Activated CD8-positive, alpha-beta memory T cell treated with anti-CD3 and anti-CD28 coated beads for 4 hours (primary cell): ENCODE results near the gene CSRNP3.

ENCODE experiments used
- DNase-seq, 2 donors: peaks; one replicate each; pipeline ENCODE4 v3.0.0-alpha.2; 2020; ENCODE audit warnings: low read depth in 2 of 2

The CSRNP3 gene

DNA sequence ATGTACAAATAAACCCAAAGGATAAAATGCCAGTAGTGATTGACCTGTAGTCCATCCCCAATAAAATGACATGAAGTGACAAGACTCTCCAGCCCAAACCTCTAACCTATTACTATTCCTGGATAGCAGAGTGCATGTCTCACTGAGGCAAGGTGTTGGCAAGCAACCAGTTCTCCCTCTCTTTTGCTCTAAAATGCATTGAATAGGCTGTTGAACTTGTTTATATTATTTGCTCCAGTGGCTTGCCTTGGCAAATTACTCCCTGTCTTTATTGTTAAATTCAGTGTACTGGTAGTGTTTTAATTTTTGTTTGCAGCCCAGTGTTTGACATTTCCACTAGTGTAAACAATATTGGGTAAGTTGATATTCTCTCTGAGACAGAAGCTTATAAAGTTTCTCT, 70.5 kb downstream of the CSRNP3 start:
- DNase-seq, result no peak

DNA sequence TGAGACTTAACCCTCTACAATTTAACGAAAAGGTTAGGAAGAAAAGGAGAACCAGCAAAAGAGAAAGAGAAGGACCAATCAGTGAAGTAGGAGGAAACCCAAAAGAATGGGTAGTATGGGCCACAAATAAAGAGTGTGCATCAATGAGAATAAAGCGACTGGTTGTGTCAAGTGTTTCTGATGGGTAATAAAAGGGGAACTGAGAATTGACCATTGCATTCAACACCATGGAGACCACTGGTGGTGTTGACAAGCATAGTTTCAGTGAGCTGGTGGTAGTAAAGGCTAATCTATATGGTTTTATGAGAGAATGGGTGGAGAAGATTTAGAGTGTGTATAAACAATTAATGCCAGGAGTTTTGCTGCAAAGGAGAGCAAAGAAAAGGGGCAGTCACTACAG, 75.4 kb downstream of the CSRNP3 start:
- DNase-seq, result no peak

- DNase-seq, result no peak
Measured at GRCh38 chr2:165547900-165548299, 78.4 kb downstream of the CSRNP3 start.

- DNase-seq, result no peak
Measured at GRCh38 chr2:165549619-165550018, 80.1 kb downstream of the CSRNP3 start.

- no peak for DNase-seq
Measured at GRCh38 chr2:165558832-165559231, 89.3 kb downstream of the CSRNP3 start.

DNA sequence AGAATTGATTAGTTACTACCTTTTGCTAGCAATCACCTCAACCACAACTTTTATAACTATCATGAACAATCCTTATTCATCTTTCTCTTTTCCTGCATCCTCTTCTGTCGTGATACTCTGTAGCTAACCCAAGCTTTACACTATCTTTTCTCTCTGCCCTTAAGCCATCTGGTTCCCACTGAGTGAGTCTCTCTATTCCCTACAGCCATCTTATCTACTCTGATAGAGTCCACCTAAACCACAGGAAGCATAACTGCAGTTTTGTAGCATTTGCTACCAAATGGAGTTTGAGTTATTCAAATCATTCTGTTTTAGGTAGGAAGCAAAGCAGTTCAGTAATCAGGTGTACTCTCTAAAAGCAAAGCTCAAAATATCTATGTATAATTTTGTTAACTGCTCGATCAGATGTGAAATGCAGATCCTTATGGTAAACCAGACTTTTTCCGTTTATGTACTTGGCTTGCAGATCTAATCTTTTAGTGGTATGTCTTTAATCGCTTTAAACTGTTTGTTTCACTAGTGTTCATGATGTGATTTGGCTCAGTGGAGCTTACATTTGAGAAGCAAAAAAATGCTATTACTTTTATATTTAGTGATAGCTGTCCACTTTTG, 91.0 kb downstream of the CSRNP3 start:
- DNase-seq, result no peak

GRCh38 chr2:165561516-165561915, 92.0 kb downstream of the CSRNP3 start:
- DNase-seq, result no peak

GRCh38 chr2:165562233-165562632, 92.7 kb downstream of the CSRNP3 start:
- no peak for DNase-seq

GRCh38 chr2:165563468-165564225, 94.1 kb downstream of the CSRNP3 start:
- DNase-seq, result no peak

GRCh38 chr2:165566008-165566407, 96.5 kb downstream of the CSRNP3 start:
- DNase-seq, result no peak

GRCh38 chr2:165567273-165567672, 97.8 kb downstream of the CSRNP3 start:
- no peak for DNase-seq

GRCh38 chr2:165568361-165568760, 98.9 kb downstream of the CSRNP3 start:
- no peak for DNase-seq

DNA sequence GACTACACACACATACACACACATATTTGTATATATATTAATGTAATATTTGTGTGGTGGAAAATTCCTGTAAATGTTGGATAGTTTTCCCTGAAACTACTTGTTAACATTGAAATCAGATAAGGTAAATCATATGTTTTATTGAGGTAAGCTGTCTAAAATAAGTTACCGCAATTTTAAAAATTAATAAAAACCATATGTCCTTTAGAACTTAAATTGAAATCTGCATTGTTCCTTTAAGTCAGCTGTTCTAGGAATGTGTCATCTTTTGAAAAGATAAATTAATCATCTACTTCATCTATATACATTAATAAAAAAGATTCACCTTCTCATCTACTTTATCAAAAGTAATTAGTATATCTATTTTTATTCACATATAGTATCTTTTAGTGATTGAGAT, 102.0 kb downstream of the CSRNP3 start:
- no peak for DNase-seq

DNA sequence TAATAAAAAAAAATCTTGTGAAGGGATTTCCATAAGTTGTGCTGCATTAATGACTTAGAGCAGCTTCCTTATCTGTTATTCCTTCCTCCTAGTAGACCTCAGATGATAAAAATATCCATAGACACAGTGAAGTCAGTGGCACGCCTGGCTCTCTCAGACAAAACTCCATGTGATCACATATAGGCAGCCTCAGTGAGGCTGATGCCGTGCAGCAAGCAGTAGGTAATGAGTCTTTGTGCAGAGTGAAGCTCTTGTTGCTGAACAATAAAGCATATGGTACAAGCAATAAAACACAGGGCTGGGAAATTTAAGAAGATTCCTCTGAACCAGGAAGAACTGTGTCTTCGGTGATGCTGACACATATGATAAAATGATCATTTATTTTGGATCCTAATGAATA, 102.7 kb downstream of the CSRNP3 start:
- no peak for DNase-seq

DNA sequence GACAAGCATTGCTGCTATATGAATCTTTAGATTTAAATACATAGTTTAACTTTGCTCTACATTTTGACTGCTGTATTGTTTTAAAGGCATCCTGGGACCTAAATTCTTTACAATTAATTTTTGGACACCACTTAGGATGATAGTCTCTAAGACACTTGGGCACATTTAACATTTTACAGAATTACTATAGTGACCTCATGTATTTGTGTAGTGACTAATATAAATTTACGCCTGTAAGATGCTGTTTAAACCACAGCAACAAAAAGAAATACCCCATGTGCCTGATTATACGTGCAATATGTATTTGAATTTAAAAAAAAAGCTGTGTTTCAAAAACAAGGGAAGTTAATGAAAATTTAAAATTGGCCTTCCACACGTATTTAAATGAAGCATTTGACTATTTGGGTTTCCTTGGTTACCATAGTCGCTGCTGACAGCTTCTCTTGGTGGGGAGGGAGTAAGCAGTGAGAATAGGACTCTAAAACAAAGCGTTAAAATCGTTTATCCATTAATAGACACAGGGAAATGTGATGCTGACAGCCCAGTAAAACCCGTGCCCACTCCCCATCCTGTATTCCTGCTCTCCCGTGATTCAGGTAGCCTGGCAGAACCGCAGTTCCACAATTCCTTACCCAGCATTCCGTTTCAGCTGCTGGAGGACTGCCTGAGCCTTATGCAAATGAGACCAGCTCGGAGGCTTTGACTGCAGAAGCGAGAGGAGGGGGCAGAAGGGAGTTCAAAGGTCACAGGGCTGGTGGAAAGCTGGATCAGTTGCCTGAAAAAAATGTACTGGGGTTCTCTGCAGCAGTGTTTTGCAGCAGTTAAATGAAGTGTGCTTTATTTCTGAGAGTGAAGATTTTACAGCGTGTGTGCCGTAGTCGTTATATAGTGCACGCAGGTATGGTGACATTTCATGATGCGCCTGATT, 104.3 kb downstream of the CSRNP3 start:
- no peak for DNase-seq

- no peak for DNase-seq
Measured at GRCh38 chr2:165575044-165575615, 105.6 kb downstream of the CSRNP3 start.

GRCh38 chr2:165576409-165577154, 107.1 kb downstream of the CSRNP3 start:
- DNase-seq, result no peak

- DNase-seq, result no peak
Measured at GRCh38 chr2:165582409-165582808, 112.9 kb downstream of the CSRNP3 start.

DNA sequence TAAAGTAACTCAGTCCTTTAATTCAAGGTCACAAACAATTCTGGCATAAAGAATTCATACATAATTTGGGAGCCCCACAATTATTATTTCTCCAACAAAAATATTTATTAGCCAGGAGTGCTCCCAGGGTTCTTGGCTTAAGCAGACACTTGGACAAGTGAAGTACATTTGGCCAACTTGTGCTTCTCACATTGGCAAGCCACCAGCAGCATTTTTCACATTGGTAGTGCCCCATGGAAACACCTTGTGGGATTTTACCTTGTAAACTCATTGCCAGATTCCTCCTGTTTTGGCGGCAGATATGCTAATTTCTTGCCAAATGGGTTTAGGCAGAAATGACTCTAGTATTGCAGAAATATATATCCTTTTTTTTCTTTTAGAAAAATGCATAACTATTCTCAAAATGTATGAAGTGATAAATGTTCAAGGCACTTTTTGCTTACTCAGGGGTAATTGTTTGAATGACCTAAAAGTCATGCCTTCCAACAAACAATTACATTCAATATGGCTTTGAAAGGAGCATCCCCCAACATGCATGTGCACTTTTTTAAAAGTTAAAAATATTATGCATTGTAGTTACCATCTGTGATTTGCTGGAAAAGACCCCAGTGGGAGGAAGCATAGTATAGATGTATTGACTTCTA, 113.5 kb downstream of the CSRNP3 start:
- DNase-seq, result no peak

- DNase-seq, result no peak
Measured at GRCh38 chr2:165584126-165584654, 114.7 kb downstream of the CSRNP3 start.

DNA sequence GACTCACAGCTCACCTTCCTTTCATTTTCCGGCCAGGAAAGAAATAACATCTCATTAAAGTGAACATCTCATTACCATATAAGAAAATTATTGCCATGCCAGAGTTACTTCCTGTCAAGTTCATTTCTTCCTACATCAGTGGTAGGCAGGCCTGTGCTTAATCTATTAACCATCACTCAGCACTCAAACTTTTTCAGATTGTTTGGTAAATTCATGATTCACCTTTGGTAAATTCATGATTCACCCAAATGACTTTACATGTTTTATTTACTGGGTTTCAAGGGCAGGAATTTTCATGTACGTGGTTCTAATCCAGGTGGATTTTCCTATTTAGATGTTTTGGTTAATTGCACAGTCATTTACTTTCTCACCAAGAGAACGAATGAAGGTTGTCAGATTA, 116.5 kb downstream of the CSRNP3 start:
- DNase-seq, result no peak
